IMR-90 (cell line): ENCODE results near the gene HSPA6. TPM values are rescaled to one million over a fixed set of nuclear protein-coding genes. Genes with fewer than 3 reads are reported as not detected.
"Not testable (repeated sequence)": the region's sequence is repeated elsewhere in the genome, so short reads cannot be mapped to it uniquely, and the experiment has no call there.

ENCODE experiments used
- ATAC-seq: fragments of 200-7000 bp; cut with Tn5 transposase; 2 replicates; pipeline ENCODE4 v1.9.1; 2020; ENCODE audit warnings: low read depth, mild to moderate bottlenecking, moderate library complexity
- Bru-seq: library from RNA; stranded (reverse); fragments of 400-500 nt; gene quantifications from one replicate; lab custom pipeline; 2021; lab: Mats Ljungman, UMichigan
- BruChase-seq, 2 experiments: library from RNA; stranded (reverse); fragments of 400-500 nt; gene quantifications; one replicate each; lab custom pipeline; 2021; lab: Mats Ljungman, UMichigan
- BruUV-seq: library from RNA; stranded (reverse); fragments of 400-500 nt; replicated peaks from 2 replicates; lab custom pipeline; 2021; lab: Mats Ljungman, UMichigan
- CTCF ChIA-PET: fragments of 300-600 bp; formaldehyde crosslinking; extraction: SDS; loops from one replicate; lab custom pipeline; 2021; ENCODE audit warnings: antibody characterized with exemption; lab: Yijun Ruan, JAX
- POLR2A ChIA-PET: fragments of 300-600 bp; sonication (Branson Sonifier 250); formaldehyde crosslinking; loops from one replicate; lab custom pipeline; 2022; ENCODE audit warnings: antibody characterized with exemption; ENCODE audit not compliant: unreplicated experiment; lab: Charles Lee
- DNase-seq: peaks from one replicate; pipeline ENCODE4 v3.0.0; 2013
- H2AFZ ChIP-seq: replicated peaks from 2 replicates; pipeline ENCODE3; 2013; ENCODE audit warnings: low read length, mild to moderate bottlenecking; ENCODE audit not compliant: poor library complexity
- H2AK5ac ChIP-seq: 2 replicates; pipeline ENCODE4 v1.6.1; 2013; ENCODE audit warnings: low read depth, low read length, inconsistent platforms
- H2AK9ac ChIP-seq: replicated peaks from 2 replicates; pipeline ENCODE3; 2013; ENCODE audit warnings: mild to moderate bottlenecking, low read depth, low read length, moderate library complexity; ENCODE audit not compliant: poor library complexity
- H2BK120ac ChIP-seq: 2 replicates; pipeline ENCODE4 v1.6.1; 2013; ENCODE audit warnings: low read depth, low read length, inconsistent platforms
- H2BK15ac ChIP-seq: 3 replicates; pipeline ENCODE4 v1.6.1; 2013; ENCODE audit warnings: low read depth, low read length, inconsistent platforms
- H2BK20ac ChIP-seq: 2 replicates; pipeline ENCODE4 v1.6.1; 2013; ENCODE audit warnings: low read depth, mild to moderate bottlenecking, inconsistent platforms, low read length, moderate library complexity
- H2BK5ac ChIP-seq: 2 replicates; pipeline ENCODE4 v1.6.1; 2013; ENCODE audit warnings: mild to moderate bottlenecking, low read depth, low read length, inconsistent platforms; ENCODE audit not compliant: poor library complexity, severe bottlenecking
- H3K14ac ChIP-seq: replicated peaks from 2 replicates; pipeline ENCODE4 v1.6.1; 2013; ENCODE audit warnings: low read depth, low read length, inconsistent platforms
- H3K18ac ChIP-seq: 2 replicates; pipeline ENCODE4 v1.6.1; 2013; ENCODE audit warnings: low read depth, low read length, control low read depth
- H3K23ac ChIP-seq: 2 replicates; pipeline ENCODE4 v1.6.1; 2013; ENCODE audit warnings: low read depth, low read length, inconsistent platforms
- H3K27ac ChIP-seq: 2 replicates; pipeline ENCODE4 v1.5.1; 2013; ENCODE audit warnings: mild to moderate bottlenecking, control low read depth, low read length; ENCODE audit not compliant: insufficient read depth
- H3K27me3 ChIP-seq: 2 replicates; pipeline ENCODE4 v1.6.1; 2013; ENCODE audit warnings: low read length; ENCODE audit not compliant: control insufficient read depth, insufficient read depth
- H3K36me3 ChIP-seq: 2 replicates; pipeline ENCODE4 v1.6.1; 2013; ENCODE audit warnings: low read length, mixed read lengths; ENCODE audit not compliant: control insufficient read depth, insufficient read depth
- H3K4ac ChIP-seq: 2 replicates; pipeline ENCODE4 v1.6.1; 2013; ENCODE audit warnings: low read depth, low read length, inconsistent platforms
- H3K4me1 ChIP-seq: 2 replicates; pipeline ENCODE4 v1.6.1; 2013; ENCODE audit warnings: low read length, mixed read lengths; ENCODE audit not compliant: control insufficient read depth, insufficient read depth
- H3K4me2 ChIP-seq: 2 replicates; pipeline ENCODE4 v1.6.1; 2013; ENCODE audit warnings: low read depth, mild to moderate bottlenecking, control low read depth, low read length, moderate library complexity
- H3K4me3 ChIP-seq: 2 replicates; pipeline ENCODE4 v1.5.1; 2013; ENCODE audit warnings: low read depth, mild to moderate bottlenecking, control low read depth, low read length, moderate library complexity; ENCODE audit not compliant: insufficient read depth
- H3K56ac ChIP-seq: 2 replicates; pipeline ENCODE4 v1.6.1; 2013; ENCODE audit warnings: low read length, inconsistent platforms; ENCODE audit not compliant: insufficient read depth; ENCODE audit errors: extremely low read depth
- H3K79me1 ChIP-seq, 2 experiments: 2 replicates each; pipeline ENCODE4 v1.6.1; 2013; ENCODE audit warnings: low read length in 2 of 2, inconsistent platforms in 1 of 2, low read depth in 1 of 2
- H3K9ac ChIP-seq: 2 replicates; pipeline ENCODE4 v1.6.1; 2013; ENCODE audit warnings: low read depth, low read length, control low read depth
- H3K9me1 ChIP-seq: 2 replicates; pipeline ENCODE4 v1.6.1; 2013; ENCODE audit warnings: low read length, inconsistent platforms; ENCODE audit not compliant: insufficient read depth
- H3K9me3 ChIP-seq: 2 replicates; pipeline ENCODE4 v1.6.1; 2013; ENCODE audit warnings: low read length; ENCODE audit not compliant: control insufficient read depth, insufficient read depth
- H4K20me1 ChIP-seq: 2 replicates; pipeline ENCODE4 v1.6.1; 2013; ENCODE audit warnings: low read length, inconsistent platforms; ENCODE audit not compliant: insufficient read depth
- H4K5ac ChIP-seq: 2 replicates; pipeline ENCODE4 v1.6.1; 2013; ENCODE audit warnings: mild to moderate bottlenecking, low read depth, low read length, control low read depth
- H4K8ac ChIP-seq, 2 experiments: 2 replicates each; pipeline ENCODE4 v1.6.1; 2013; ENCODE audit warnings: low read depth in 2 of 2, low read length in 2 of 2, control low read depth in 1 of 2, inconsistent platforms in 1 of 2
- H4K91ac ChIP-seq: 2 replicates; pipeline ENCODE4 v1.6.1; 2013; ENCODE audit warnings: low read depth, low read length, inconsistent platforms; ENCODE audit not compliant: insufficient read depth
- FOS ChIP-seq: fragments of 150-350 bp; IDR thresholded peaks from 2 replicates; pipeline ENCODE4 v1.6.1; 2016; ENCODE audit warnings: low read depth, low read length
- RAD21 ChIP-seq: IDR thresholded peaks from 2 replicates; pipeline ENCODE4 v1.6.1; 2012; ENCODE audit warnings: low read length, improper control_type of control experiment
- SMC3 ChIP-seq: fragments of 150-350 bp; IDR thresholded peaks from 2 replicates; pipeline ENCODE4 v1.6.1; 2016; ENCODE audit warnings: low read depth, mild to moderate bottlenecking, antibody characterized with exemption, low read length, moderate library complexity
- WGBS, 2 experiments: methylation state at CpG; one replicate each; pipeline versions ENCODE4 v1.1.5 to v1.1.7; 2013; ENCODE audit warnings: missing lambda C conversion rate in 2 of 2; ENCODE audit not compliant: insufficient read length in 1 of 2; ENCODE audit errors: extremely low coverage in 2 of 2; 5-methylcytosine and 5-hydroxymethylcytosine counted together
- dilution Hi-C: fragments of 300-500 bp; cut with HindIII; formaldehyde crosslinking; loops from one replicate; pipeline ENCODE4 v1.14.3; 2018; ENCODE audit warnings: low sequenced_read_pairs; ENCODE audit not compliant: unreplicated experiment
- in situ Hi-C: fragments of 300-500 bp; cut with MboI; formaldehyde crosslinking; loops from 3 replicates; pipeline ENCODE4 v1.14.3; 2019; ENCODE audit warnings: low sequenced_read_pairs, inconsistent platforms, mixed read lengths
- intact Hi-C: fragments of 100-400 bp; cut with micrococcal nuclease; formaldehyde crosslinking; loops from 2 replicates; pipeline ENCODE4 v1.10.0; 2022
- long read RNA-seq: library from polyadenylated mRNA; unstranded; transcript quantifications from one replicate; pipeline ENCODE4 v2.0.0, GENCODE V29; 2021; ENCODE audit not compliant: unreplicated experiment
- polyA plus RNA-seq, 3 experiments: library from polyadenylated mRNA; depleted of rRNA; stranded (reverse); fragments of >200 nt; gene quantifications; 2 replicates each; pipeline ENCODE4 v1.2.3, GENCODE V29; 2012; ENCODE audit warnings: low replicate concordance in 1 of 3
- total RNA-seq: library from RNA; depleted of rRNA; stranded (reverse); fragments of >200 nt; gene quantifications from 2 replicates; pipeline ENCODE4 v1.2.3, GENCODE V29; 2012; rRNA removed

HSPA6 gene
- total RNA-seq (0.54 and 0.56 TPM in 2 replicates), polyA plus RNA-seq (2012; rRNA removed) (0.50 and 0.67 TPM in 2 replicates), Bru-seq, nascent RNA (not detected), BruChase-seq, experiment 1, labeled RNA remaining after a 6-hour chase (not detected), BruChase-seq, experiment 2, labeled RNA remaining after a 2-hour chase (not detected)
- polyA plus RNA-seq (2012; cell fraction: cytosol; rRNA removed): 0.25 and 0.44 TPM in 2 replicates
- polyA plus RNA-seq (2012; cell fraction: nucleus; rRNA removed; ENCODE audit: low replicate concordance): 0.22 and 0.36 TPM in 2 replicates
- long read RNA-seq, partial matches to known transcripts: 0 of 1 reads
- long read RNA-seq, other reads (novel, unspliced or antisense): 0 of 1 reads

DNA sequence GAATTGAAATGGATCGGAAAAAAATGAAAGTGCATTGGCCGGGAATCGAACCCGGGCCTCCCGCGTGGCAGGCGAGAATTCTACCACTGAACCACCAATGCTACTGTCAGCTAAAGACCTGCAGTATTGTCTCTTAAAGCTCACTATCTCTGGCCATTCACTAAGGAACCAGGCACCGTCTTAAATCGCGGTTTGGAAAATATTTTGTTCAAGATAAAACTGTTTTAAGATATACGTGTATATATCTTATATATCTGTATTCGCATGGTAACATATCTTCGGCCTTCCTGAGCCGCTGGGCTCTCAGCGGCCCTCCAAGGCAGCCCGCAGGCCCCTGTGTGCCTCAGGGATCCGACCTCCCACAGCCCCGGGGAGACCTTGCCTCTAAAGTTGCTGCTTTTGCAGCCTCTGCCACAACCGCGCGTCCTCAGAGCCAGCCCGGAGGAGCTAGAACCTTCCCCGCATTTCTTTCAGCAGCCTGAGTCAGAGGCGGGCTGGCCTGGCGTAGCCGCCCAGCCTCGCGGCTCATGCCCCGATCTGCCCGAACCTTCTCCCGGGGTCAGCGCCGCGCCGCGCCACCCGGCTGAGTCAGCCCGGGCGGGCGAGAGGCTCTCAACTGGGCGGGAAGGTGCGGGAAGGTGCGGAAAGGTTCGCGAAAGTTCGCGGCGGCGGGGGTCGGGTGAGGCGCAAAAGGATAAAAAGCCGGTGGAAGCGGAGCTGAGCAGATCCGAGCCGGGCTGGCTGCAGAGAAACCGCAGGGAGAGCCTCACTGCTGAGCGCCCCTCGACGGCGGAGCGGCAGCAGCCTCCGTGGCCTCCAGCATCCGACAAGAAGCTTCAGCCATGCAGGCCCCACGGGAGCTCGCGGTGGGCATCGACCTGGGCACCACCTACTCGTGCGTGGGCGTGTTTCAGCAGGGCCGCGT, at the start of gene HSPA6:
TSS of gene HSPA6 (plus strand) at position 724 of the 925 bp plus-strand sequence. CDS start at position 843, 119 bp downstream.
- ATAC-seq (peak; percentile 91), DNase-seq (peak; percentile 75)
- dilution Hi-C loops, H3K18ac ChIP-seq, H3K23ac ChIP-seq, H3K27me3 ChIP-seq, H3K9me1 ChIP-seq, H3K36me3 ChIP-seq, H3K4ac ChIP-seq, in situ Hi-C loops, H4K91ac ChIP-seq, H4K5ac ChIP-seq, CTCF ChIA-PET, H3K14ac ChIP-seq, BruUV-seq, H2BK15ac ChIP-seq, H2BK20ac ChIP-seq, H3K79me1 ChIP-seq, POLR2A ChIA-PET, H2AK5ac ChIP-seq, H3K9me3 ChIP-seq, H3K4me1 ChIP-seq, H4K20me1 ChIP-seq, H3K56ac ChIP-seq: not testable (repeated sequence)
- H3K27ac ChIP-seq: peak within 1 kb of the TSS; percentile 51
- 10% methylated on average over 2 of the region's 72 CpGs; no CpG with 5 or more reads in 1 of the 2 experiments for WGBS, 2 experiments
- TF ChIP-seq SMC3 (peak; percentile 3; the same call in 1 of the 2 replicates), FOS (peak; percentile 87), RAD21 (0 out of 2 replicates have a peak, but pooled peaks have one; percentile 10)
- H2AFZ ChIP-seq: peak within 1 kb of the TSS; percentile 95
- intact Hi-C loops: loop anchor here (2.0 kb wide), 1 partner anchor 37 kb away; no protein-coding TSS in a partner anchor
- H2BK5ac ChIP-seq: peak within 1 kb of the TSS; percentile 59
- H3K4me3 ChIP-seq: peak within 1 kb of the TSS; percentile 59
- peak within 1 kb of the TSS in 1 of 2 experiments; percentile 44; a peak in 1 of 4 replicates for H4K8ac ChIP-seq
- H2AK9ac ChIP-seq: peak within 1 kb of the TSS; percentile 16
- peak within 1 kb of the TSS; percentile 59 for H3K4me2 ChIP-seq
- H3K9ac ChIP-seq: peak within 1 kb of the TSS; percentile 59
- H2BK120ac ChIP-seq: 0 out of 2 replicates have a peak within 1 kb of the TSS, but pooled peaks have one; percentile 32

DNA sequence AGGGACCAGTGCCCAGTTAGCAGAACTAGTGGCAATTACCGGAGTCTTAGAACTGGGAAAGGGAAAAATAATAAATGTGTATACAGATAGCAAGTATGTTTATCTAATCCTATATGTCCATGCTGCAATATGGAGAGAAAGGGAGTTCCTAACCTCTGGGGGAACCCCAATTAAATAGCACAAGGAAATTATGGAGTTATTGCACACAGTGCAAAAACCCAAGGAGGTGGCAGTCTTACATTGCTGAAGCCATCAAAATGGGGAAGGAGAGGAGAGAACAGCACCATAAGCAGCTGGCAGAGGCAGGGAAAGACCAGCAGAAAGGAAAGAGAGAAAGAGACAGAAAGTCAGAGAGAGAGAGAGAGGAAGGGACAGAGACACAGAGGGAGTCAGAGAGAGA, 46.6 kb upstream of the HSPA6 start:
- H2AK5ac ChIP-seq, POLR2A ChIA-PET, H3K79me1 ChIP-seq, H3K9ac ChIP-seq, dilution Hi-C loops, H4K91ac ChIP-seq, H2BK5ac ChIP-seq, CTCF ChIA-PET, H3K9me1 ChIP-seq, H3K36me3 ChIP-seq, H3K4ac ChIP-seq, intact Hi-C loops, H3K27me3 ChIP-seq, H2AK9ac ChIP-seq, H3K18ac ChIP-seq, BruUV-seq, H4K8ac ChIP-seq, DNase-seq, H3K9me3 ChIP-seq, H3K56ac ChIP-seq, H2AFZ ChIP-seq, H2BK20ac ChIP-seq, in situ Hi-C loops, ATAC-seq, H3K23ac ChIP-seq, H3K27ac ChIP-seq, H3K14ac ChIP-seq, H2BK120ac ChIP-seq, H2BK15ac ChIP-seq, H3K4me1 ChIP-seq, H3K4me2 ChIP-seq, H4K20me1 ChIP-seq, H4K5ac ChIP-seq, H3K4me3 ChIP-seq: not testable (repeated sequence)
- WGBS, 2 experiments: no CpG with 5 or more reads among the region's 1 CpG
